HG02884 (cell line): ENCODE data around the gene IAH1.

ENCODE experiments used
- ATAC-seq: cut with Tn5 transposase; IDR thresholded peaks from one replicate; pipeline ENCODE4 v1.9.1; 2021; ENCODE audit warnings: mild to moderate bottlenecking, moderate library complexity; ENCODE audit not compliant: unreplicated experiment

IAH1 gene, protein sequence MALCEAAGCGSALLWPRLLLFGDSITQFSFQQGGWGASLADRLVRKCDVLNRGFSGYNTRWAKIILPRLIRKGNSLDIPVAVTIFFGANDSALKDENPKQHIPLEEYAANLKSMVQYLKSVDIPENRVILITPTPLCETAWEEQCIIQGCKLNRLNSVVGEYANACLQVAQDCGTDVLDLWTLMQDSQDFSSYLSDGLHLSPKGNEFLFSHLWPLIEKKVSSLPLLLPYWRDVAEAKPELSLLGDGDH

DNA sequence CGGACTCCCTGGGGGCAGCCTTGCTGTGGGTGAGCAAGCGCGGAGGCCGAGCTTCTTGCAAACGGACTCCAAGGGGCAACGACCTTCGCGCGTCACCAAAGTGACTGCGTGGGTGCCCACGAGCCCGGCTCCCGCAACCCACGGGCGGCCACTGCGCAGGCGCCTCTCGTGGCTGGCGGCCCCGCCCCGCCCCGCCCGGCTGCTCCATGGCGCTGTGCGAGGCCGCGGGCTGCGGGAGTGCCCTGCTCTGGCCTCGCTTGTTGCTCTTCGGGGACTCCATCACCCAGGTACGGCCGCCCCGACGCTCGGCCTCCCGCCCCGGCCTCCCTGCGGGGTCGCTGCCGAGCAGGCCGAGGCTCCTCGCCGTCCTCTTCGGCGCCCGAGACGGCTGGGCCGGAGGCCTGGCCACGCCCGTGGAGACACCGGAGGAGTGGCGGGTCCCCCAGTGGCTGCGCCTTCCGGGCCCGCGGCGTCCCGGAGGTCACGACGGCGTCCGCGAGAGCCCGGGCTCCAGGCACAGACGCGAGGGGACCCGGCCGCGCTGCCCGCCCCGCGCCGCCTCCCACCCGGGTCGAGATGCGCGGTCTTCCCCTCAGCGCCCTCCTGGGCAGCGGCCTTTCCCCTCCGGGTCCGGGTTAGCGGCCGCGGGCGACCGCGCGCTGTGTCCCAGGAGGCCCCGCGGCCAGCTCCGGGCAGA, at the start of gene IAH1:
TSS of gene IAH1 (plus strand) at position 191 of the 697 bp plus-strand sequence. CDS start at position 207, 16 bp downstream.
- peak; percentile 57 for ATAC-seq

DNA sequence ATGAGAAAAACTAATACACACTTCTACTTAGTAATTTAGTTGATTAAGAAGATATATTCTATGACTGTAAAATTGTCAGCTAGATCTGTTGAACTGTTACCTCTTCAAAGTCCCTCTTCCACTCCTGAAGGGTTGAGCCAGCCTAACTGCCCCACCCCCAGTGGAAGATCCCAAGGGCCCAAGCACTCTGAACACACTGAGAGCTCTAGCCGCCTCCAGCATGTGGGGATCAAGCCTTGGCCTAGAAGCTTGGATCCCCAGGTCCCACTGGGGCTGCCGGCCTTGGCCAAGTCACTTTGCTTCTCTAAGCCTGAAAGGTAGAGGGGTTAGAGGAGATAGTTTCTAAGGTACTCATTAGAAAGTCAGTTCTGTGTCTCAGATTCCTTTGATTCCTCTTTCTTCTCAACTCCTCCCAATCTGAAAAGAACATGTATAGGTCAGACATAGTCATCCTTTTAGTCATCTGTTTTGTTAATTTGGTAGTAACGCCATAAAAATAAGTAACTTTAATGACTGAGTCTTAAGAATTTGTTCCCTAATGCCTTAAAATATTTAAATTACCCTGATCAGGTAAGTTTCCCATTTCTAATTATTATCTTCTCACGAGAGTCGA, 45.3 kb upstream of the IAH1 start:
- no peak for ATAC-seq

DNA sequence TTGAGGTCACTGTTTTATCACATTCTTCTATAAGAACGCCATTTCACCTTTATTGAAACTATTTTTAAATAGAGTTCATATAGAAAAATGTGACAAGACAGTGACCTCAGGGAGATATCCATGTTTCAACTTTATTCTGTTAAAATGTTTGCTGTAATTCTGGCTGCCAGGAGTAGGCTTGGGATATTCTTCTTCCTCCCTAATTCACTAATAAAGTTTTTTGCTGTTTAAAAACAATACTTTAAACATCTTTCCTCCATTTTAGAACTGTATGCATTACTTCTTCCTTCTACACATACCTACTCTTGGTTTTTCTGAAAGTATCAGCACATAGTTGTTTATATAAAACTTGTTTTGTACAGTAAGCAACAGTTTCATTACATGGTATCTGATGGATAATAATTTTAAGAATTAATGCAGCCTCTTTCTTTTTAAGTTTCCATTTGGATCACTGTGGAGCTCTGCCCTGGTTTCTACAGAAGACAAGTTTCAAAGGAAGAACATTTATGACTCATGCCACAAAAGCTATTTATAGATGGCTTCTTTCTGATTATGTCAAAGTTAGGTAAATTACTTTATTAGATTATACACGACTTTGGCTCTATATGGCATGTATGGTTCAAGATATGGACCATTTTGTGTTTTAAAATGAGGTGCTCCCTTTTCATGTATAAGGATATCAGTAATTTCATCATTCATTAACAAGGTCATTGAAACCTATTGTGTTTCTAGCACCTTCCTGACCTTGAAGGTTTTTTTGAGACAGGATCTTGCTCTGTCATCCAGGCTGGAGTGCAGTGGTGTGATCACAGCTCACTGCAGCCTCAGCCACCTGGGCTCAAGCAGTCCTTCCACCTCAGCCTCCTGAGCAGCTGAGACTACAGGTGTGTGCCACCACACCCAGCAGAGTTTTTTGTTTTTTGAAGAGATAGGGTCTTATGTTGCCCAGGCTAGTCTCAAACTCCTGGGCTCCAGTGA, 43.7 kb upstream of the IAH1 start:
- ATAC-seq: no peak

DNA sequence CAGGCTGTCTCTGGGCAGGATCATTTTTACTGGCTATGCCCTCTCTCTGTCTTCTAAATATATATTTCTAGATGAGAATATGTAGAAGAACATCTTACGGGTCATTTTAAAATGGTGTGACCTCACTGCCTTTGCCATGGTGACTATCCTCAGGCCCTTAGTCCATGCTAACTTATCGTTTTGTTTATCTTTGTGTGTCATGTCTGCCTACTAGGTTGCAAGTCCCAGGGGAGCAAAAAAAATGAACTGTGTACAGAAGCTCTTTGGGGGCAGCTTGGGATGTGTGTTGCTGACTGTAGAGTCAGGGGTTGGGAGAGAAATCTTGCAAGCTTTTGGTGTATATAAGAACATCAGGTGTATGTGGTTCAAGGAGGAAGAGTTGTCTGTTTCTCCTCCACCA, 39.9 kb upstream of the IAH1 start:
- no peak for ATAC-seq

DNA sequence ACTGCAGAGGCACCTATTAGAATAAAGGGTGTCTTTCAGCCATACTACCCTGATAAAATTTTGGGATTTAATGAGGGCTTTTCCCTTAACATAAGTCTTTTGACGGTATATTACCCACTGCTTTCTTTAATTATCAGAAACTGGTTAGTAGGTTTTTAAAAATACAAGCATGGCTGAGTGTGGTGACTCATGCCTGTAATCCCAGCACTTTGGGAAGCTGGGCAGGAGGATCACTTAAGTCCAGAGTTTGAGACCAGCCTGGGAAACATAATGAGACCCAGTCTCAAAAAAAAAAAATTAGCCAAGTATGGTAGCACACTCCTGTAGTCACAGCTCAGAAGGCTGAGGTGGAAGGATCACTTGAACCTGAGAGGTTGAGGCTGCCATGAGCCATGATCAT, 34.8 kb upstream of the IAH1 start:
- no peak for ATAC-seq

DNA sequence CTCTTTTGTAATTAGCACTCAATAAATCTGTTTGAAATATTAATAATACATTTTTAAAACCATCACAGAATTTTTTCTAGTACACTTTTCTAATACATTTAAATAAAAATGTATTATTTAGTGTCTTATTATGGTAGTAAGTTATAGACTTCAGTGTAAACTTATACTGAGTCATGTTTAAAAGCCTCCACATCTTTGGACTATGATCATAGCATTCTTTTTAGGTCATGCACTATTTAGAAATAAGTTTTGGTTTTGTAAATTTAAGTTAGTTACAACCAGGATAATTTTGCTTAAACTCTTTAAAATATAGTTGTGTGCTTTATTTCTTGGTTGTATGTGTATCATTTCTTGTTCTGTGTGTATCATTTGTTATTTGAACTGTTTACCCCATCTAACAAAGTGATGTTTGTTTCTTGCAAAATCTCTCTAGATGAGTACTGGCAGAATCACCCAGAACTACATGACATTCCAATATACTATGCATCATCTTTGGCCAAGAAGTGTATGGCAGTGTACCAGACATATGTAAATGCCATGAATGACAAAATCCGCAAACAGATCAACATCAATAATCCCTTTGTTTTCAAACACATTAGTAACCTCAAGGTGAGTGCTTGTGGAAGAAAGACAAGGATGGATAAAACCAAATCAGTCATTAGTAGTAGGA, 34.2 kb upstream of the IAH1 start:
- no peak for ATAC-seq

DNA sequence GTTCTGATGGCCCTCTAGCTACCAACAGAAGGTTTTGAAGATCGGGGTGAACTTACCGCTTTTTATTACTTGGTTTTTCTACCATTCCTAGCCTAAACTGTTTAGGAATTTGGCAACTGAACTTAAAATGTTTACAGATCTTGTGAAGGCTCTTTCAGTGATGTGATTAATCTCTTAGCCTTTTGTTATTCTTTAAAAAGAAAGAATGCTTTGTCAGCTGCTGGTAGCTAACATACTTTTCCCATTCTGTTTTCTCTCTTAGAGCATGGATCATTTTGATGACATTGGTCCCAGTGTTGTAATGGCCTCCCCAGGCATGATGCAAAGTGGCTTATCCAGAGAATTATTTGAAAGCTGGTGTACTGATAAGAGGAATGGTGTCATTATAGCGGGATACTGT, 32.8 kb upstream of the IAH1 start:
- ATAC-seq: no peak

DNA sequence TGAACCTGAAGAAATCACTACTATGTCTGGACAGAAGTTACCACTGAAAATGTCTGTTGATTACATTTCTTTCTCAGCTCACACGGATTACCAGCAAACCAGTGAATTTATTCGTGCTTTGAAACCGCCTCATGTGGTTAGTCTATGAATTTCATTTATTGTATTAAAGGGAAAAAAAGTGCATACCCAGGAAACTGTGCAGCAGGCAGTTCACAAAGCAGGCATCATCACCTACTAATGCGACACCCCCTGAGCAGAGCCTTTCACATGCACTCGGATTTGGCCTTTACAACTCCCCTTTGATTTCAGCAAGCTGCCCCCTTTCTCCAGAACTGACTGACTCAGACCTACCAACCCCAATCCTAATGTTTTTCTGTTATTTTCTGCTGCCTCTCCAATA, 30.8 kb upstream of the IAH1 start:
- ATAC-seq: no peak

DNA sequence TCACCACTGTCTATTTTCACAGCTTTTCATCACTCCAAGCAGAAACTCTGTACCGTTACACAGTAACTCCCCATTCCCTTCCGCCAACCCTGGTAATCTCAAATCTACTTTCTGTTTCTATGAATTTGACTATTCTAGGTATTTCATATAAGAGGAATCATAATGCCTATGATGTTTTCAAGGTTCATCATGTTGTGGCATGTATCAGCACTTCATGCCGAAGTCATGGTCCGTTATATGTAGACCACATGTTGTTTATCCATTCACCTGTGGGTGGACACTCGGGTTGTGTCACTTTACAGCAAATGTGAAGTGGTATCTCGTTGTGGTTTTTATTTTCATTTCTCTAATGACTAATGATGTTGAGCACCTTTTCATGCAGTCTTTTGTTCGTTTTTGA, 29.3 kb upstream of the IAH1 start:
- no peak for ATAC-seq

DNA sequence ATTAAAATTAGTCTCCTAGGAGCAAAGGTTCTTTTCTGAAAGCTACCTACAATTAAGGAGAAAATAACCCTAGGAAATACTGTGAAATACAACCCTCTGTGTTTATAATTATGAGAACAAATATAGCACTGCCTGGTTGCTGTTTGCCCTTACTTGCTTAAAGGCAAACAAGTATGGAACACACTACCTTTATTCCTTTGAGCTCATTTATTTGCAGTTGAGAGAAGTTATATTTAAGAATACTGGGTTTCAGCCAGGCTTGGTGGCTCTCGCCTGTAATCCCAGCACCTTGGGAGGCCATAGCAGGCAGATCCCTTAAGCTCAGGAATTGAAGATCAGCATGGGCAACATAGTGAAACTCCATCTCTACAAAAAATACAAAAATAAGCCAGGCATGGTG, 23.1 kb upstream of the IAH1 start:
- ATAC-seq: no peak

DNA sequence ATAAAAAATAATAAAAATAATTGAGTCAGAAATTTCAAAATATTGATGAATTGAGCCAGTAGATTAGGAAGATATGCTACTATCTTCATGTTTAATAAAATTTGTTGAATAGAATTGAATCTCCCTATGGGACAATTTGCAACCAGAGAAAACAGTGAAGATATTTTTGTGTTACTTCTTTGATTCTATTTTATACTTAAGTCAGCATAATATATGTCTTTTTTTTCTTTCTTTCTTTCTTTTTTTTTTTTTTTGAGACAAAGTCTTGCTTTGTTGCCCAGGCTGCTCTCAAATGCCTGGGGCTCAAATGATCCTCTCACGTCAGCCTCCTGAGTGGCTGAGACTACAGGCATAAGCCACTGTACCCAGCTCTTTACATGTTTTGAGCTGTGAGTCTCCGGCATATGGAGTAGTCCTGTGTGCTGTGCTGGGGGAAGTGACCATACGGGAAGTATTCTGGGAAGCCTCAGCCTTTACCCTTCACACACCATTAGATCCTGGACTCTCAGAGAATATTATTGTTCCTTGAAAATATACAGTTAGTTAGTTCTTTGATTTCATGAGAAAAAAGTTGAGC, 13.8 kb upstream of the IAH1 start:
- ATAC-seq: no peak

DNA sequence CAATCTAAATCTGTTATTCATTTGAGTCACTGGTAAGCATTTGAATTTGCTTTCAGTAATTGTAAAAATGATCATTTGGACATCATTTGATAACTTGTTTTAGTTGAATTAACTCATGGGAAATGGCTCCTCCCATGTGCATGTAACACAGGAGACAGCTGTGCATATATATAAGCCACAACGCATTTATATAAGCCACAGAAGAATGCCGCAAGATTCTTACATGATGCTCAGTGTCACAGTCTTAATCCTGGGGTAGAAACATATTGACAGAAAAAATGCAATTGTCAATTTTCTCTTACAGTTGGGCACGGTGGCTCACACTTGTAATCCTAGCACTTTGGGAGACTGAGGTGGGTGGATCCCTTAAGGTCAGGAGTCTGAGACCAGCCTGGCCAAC, 13.3 kb upstream of the IAH1 start:
- no peak for ATAC-seq

DNA sequence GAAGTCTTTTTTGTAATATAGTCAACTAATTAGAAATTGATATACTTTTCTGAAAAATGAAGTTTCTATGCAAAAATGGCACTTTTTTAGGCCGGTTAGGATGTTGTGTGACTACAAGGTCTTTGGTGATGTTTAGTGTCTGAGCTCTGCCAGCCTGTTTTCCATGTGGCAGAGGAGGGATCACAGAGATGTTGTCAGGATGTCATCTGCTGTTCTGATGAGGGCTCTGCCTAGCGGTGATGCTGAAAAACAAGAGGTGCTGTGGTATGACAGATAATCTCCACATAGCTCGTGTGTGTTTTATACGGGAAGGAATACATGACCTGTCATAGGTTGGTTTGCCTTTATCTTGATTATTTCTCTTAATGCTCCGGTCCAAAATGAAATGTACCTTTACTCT, 12.0 kb upstream of the IAH1 start:
- ATAC-seq: no peak

DNA sequence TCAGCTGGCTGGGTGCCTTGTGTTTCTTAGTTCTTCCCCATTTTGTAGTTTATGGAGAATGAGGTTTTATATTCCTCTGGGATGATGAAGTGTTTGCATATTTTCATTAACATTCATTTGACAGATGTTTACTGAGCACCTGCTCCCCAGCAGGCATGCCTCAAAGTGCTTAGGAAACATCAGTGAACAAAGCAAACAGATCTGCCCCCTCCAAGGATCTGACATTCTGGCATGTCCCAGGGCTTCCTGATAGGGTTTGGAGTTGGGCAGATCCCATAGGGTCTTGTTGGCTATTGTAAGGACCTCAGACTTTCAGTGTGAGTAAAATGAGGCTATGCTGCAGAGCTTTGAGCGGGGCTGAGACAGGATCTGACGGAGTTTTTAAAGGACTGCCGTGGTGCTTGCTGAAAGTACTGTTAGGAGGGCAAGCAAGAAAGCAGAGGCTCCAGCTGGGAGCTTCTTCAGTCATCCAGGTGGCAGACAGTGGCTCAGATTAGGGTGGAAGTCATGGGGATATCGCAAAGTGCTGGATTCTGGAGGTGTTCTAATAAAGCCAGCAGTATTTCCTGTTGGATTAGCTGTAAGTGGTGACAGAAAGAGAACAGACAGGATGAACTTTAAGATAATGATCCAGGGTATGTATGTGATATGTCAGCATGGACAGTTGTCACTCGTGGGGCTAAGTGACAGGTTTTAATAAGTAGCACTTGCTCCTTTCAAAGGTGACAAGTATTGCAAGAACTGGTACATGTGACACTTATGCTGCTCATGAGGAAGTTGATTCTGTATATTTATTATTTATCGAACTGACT, 11.3 kb upstream of the IAH1 start:
- no peak for ATAC-seq

DNA sequence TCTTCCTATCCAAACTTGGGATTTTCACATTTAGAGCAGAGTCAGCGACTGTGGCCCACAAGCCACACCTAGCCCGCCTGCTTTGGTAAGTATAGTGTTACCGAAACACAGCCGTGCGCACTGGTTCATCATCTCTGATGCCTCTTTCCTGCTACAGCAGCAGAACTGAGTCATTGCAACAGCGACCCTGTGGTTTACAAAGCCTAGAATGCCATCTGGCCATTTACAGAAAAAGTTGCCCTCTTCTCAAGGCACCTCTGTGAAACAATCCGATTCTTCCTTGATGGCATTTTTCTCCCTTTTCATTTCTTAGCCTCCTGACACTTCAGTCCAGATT, 10.7 kb upstream of the IAH1 start:
- ATAC-seq: no peak

DNA sequence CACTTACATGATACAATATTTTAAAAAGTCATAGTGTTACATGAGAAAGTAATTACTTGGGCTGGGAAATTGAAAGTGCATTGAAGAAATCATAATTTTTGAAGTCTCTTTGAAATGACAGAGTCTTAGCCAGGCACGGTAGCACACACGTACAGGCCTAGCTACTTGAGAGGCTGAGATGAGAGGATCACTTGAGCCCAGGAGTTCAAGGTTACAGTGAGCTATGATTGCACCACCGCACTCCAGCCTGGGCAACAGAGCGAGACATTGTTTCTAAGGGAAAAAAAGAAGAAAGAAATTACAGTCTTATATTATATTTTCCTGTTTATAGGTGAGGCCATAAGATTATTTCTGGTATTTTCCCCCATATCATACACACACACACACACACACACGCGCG, 9.2 kb upstream of the IAH1 start:
- no peak for ATAC-seq

DNA sequence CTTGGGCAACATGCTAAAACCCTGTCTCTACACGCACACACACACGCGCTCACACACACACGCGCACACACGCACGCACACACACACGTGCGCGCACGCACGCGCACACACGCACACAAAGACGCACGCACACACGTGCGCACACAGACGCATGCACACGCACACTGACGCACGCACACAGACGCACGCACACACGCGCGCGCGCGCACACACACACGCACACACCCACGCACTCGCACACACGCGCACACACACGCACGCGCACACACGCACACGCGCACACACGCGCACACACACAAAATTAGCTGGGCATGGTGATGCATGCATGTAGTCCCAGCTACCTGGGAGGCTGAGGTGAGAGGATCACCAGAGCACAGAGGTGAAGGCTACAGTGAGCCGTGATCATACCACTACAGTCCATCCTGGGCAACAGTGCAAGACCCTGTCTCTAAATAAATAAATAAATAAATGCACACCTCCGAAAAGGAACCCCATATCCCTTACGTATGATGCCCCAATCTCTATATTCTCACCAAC, 8.1 kb upstream of the IAH1 start:
- ATAC-seq: no peak

DNA sequence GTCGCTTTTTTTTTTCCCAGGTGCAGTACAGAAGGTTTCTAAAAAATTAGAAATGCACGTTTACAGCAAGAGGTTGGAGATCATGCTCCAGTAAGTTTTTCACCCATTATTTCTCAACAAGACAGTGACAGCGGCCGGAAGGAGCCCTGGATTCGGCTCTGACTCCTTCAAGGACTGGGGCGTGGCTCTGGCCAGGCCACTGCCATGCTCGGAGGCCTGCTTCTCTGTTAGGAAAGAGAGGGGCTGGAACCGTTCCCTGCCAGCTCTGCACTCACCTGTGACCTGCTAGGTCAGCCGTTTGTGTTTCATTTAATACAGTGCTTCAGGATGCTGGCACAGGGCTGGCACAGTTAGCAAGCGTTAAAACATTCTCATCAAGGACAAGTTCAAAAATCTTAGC, 6.7 kb upstream of the IAH1 start:
- no peak for ATAC-seq

DNA sequence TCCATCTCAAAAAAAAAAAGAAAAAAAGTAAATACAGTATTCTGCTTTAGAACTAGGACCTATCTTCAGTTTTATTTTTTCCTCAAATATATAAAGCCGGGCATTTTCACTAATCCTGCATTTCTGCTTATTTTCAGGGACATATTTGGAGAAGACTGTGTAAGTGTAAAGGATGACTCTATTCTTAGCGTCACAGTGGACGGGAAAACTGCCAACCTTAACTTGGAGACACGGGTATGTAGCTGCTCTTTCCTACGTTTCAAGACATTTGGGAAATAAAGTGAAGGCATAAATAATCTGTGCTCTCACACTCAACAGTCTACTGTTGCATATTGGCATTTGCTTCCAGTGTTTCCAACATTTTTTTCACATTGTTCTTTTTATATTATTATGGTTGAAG, 3.1 kb upstream of the IAH1 start:
- no peak for ATAC-seq
